Upper lobe of left lung (tissue), 6 donors: Measurements from ENCODE around the gene MEMO1. TPM values are rescaled to one million over a fixed set of nuclear protein-coding genes. Genes with fewer than 3 reads are reported as not detected.
"Not testable (repeated sequence)": the region's sequence is repeated elsewhere in the genome, so short reads cannot be mapped to it uniquely, and the experiment has no call there.

Experiments
- ATAC-seq, 2 donors: fragments of 200-7000 bp; cut with Tn5 transposase; one replicate each; pipeline ENCODE4 v1.9.1; 2022; ENCODE audit warnings: mild to moderate bottlenecking in 2 of 2, moderate library complexity in 2 of 2; ENCODE audit not compliant: low FRiP score in 2 of 2
- DNase-seq, 2 donors: peaks; one replicate each; pipeline ENCODE4 v3.0.0-alpha.2; 2019 to 2020
- H3K27ac ChIP-seq, 4 donors: fragments of 200-600 bp; sonication (generic); one replicate each; pipeline ENCODE4 v1.5.1; 2016 to 2019
- H3K27me3 ChIP-seq, 4 donors: fragments of 200-600 bp; sonication (generic); one replicate each; pipeline ENCODE4 v1.5.1; 2017 to 2019
- H3K36me3 ChIP-seq, 4 donors: fragments of 200-600 bp; sonication (generic); one replicate each; pipeline ENCODE4 v1.5.1; 2016 to 2019
- H3K4me1 ChIP-seq, 4 donors: fragments of 200-600 bp; sonication (generic); one replicate each; pipeline ENCODE4 v1.5.1; 2018 to 2019
- H3K4me3 ChIP-seq, 4 donors: fragments of 200-600 bp; sonication (generic); one replicate each; pipeline ENCODE4 v1.5.1; 2017 to 2019; ENCODE audit warnings: mild to moderate bottlenecking in 2 of 4, moderate library complexity in 1 of 4
- H3K9me3 ChIP-seq, 4 donors: fragments of 200-600 bp; sonication (generic); one replicate each; pipeline ENCODE4 v1.5.1; 2018 to 2019
- CTCF ChIP-seq, 6 experiments: fragments of 450-650 bp in 4 of 6; fragments of 200-600 bp in 2 of 6; sonication (generic) in 2 of 6; IDR thresholded peaks; one replicate each; pipeline ENCODE4 v1.5.1; 2016 to 2019; ENCODE audit warnings: antibody characterized with exemption in 6 of 6
- EP300 ChIP-seq, 4 donors: sonication (generic); formaldehyde crosslinking; IDR thresholded peaks; one replicate each; pipeline ENCODE4 v1.5.1; 2017; ENCODE audit warnings: antibody characterized with exemption in 4 of 4, control low read depth in 2 of 4
- POLR2A ChIP-seq, 4 donors: fragments of 450-650 bp; IDR thresholded peaks; one replicate each; pipeline ENCODE4 v1.5.1; 2016 to 2017; ENCODE audit warnings: antibody characterized with exemption in 4 of 4, mild to moderate bottlenecking in 2 of 4
- POLR2AphosphoS5 ChIP-seq, 2 donors: sonication (generic); formaldehyde crosslinking; IDR thresholded peaks; one replicate each; pipeline ENCODE4 v1.5.1; 2017; ENCODE audit warnings: antibody characterized with exemption in 2 of 2
- WGBS, 2 donors: methylation state at CpG; one replicate each; pipeline ENCODE4 v1.1.5; 2017 to 2018; 5-methylcytosine and 5-hydroxymethylcytosine counted together
- total RNA-seq, 6 donors: library from RNA; depleted of rRNA in 4 of 6; stranded (reverse); fragments of >200 nt in 4 of 6; gene quantifications; one replicate each; pipeline versions ENCODE4 v1.1.0 to v1.2.1, GENCODE V29; 2016 to 2021
- donor health status: DM: no; HTN: no; CAD: no; lungs with moderate emphysema.
- donor health status: DM: no; HTN: yes; CAD: no; lungs with severe emphysema.

Gene MEMO1
- total RNA-seq = 10 to 100 TPM; 12.7 to 32.3 (median 23.6) TPM

- DNase-seq (peak; percentile 95 to 96), ATAC-seq (peak; percentile 93 to 97)
- no peaks in the 10 kb centered on the region for H3K27me3 ChIP-seq
- H3K27ac ChIP-seq = peak within 1 kb of the TSS; percentile 93 to 98 (median 94)
- no peaks in the 10 kb centered on the region for H3K9me3 ChIP-seq
- H3K36me3 ChIP-seq = peaks cover 0 to 11% (median 0%) of the 10 kb centered on the region in 4 donors
- TF ChIP-seq POLR2A (IDR thresholded peaks at IDR 0.05) = peak in 2 of 4 donors; percentile 43 to 77
- peak; percentile 64 to 89 for TF ChIP-seq POLR2AphosphoS5 (IDR thresholded peaks at IDR 0.05)
- TF ChIP-seq EP300 (IDR thresholded peaks at IDR 0.05) = peak in 1 of 4 donors; percentile 47
- peak in 3 of 6 experiments; percentile 10 to 24 (median 19) for TF ChIP-seq CTCF (IDR thresholded peaks at IDR 0.05)
- peaks cover 16 to 24% (median 17%) of the 10 kb centered on the region in 4 donors for H3K4me1 ChIP-seq
- WGBS, 2 donors = 0% methylated on average over 13 of the region's 57 CpGs
- H3K4me3 ChIP-seq = peak within 1 kb of the TSS; percentile 75 to 97 (median 92)
Observed at GRCh38 chr2:32010670-32011484, at the start of gene MEMO1. Gene MEMO1, minus strand, starts transcription at chr2:32011008. Its CDS starts 761 bp downstream, at chr2:32010247.

DNA sequence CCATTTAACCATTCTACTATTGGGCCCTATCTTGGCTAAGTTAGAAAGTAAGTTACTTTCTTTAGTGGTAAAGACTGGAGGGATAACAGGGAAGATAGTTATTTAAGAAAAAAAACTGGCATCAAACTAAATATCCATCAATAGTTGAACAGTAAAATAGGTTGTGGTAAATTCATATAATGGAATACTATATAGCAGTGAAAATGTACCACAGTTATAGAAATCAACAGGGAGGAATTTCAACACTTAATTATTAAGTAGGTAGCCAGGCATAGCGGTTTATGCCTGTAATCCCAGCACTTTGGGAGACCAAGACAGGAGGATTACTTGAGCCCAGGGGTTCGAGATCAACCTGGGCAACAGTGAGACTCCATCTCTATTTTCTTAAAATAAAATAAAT lies 49.5 kb upstream of the MEMO1 start:
- H3K36me3 ChIP-seq = no peaks in the 10 kb centered on the region
- H3K4me1 ChIP-seq = peaks cover 7 to 16% (median 12%) of the 10 kb centered on the region in 4 donors
- no peak overlapping the region for H3K4me3 ChIP-seq
- H3K27ac ChIP-seq = no peak overlapping the region
- no peaks in the 10 kb centered on the region for H3K9me3 ChIP-seq
- H3K27me3 ChIP-seq = no peaks in the 10 kb centered on the region
- 94 to 98% methylated on average over 2 of the region's 2 CpGs for WGBS, 2 donors
- DNase-seq = no peak
- TF ChIP-seq POLR2AphosphoS5 (IDR thresholded peaks at IDR 0.05) (no peak), EP300 (IDR thresholded peaks at IDR 0.05) (no peak), POLR2A (IDR thresholded peaks at IDR 0.05) (no peak), CTCF (IDR thresholded peaks at IDR 0.05) (no peak)
- no peak for ATAC-seq

DNA sequence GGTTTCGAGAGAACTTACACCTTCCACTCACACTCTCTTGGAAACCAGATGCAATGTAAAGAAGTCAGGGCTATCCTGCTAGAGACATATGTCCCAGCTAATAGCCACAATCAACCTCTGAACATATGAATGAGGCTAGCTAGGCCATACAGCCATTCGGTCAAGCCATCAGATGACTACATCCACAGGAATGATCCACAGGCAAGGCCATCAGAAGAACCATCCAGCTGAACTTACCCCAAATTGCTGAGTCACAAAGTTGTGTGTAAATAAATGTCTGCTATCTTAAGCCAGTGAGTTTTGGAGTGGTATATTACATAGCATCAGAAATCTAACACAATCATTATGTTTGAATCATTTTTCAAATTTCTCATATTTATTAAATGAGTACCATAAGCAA lies 47.3 kb upstream of the MEMO1 start:
- no peak for DNase-seq
- H3K27ac ChIP-seq = no peak overlapping the region
- WGBS, 2 donors = 92 to 93% methylated on average over 2 of the region's 2 CpGs
- H3K4me3 ChIP-seq = no peak overlapping the region
- ATAC-seq = no peak
- H3K27me3 ChIP-seq = no peaks in the 10 kb centered on the region
- H3K9me3 ChIP-seq = no peaks in the 10 kb centered on the region
- TF ChIP-seq CTCF (IDR thresholded peaks at IDR 0.05) (no peak), POLR2A (IDR thresholded peaks at IDR 0.05) (no peak), EP300 (IDR thresholded peaks at IDR 0.05) (no peak), POLR2AphosphoS5 (IDR thresholded peaks at IDR 0.05) (no peak)
- peaks cover 0 to 8% (median 3%) of the 10 kb centered on the region in 4 donors for H3K4me1 ChIP-seq
- no peaks in the 10 kb centered on the region for H3K36me3 ChIP-seq

GRCh38 chr2:32054583-32054982 lies 43.8 kb upstream of the MEMO1 start:
- 62 to 72% methylated on average over 3 of the region's 3 CpGs for WGBS, 2 donors
- not testable (repeated sequence) for DNase-seq

DNA sequence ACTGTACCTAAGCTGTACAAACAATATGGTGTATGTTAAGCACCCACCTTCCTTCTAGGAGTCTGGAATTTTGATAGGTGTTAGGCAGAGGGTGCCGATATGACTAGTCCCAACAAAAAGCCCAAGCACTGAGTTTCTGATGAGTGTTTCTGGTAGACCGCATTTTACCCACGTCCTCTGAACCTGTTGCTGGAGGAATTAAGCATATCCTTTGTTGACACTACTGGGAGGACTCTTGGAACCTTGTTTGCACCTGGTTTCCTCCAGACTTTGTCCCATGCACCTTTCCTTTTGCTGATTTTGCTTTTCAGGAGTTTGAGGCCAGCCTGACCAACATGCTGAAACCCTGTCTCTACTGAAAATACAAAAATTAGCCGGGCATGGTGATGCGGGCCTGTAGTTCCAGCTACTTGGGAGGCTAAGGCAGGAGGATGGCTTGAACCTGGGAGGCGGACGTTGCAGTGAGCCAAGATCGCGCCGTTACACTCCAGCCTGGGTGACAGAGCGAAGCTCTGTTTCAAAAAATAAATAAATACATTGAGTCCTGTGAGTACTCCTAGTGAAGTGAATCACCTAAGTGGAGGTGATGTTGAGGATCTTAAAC lies 41.1 kb upstream of the MEMO1 start:
- ATAC-seq = no peak
- TF ChIP-seq POLR2AphosphoS5 (IDR thresholded peaks at IDR 0.05) (no peak), POLR2A (IDR thresholded peaks at IDR 0.05) (no peak), CTCF (IDR thresholded peaks at IDR 0.05) (no peak), EP300 (IDR thresholded peaks at IDR 0.05) (no peak)
- Histone ChIP-seq H3K9me3 (no peaks in the 10 kb centered on the region), H3K4me1 (no peaks in the 10 kb centered on the region), H3K36me3 (no peaks in the 10 kb centered on the region), H3K4me3 (no peak overlapping the region), H3K27ac (no peak overlapping the region), H3K27me3 (no peaks in the 10 kb centered on the region)
- WGBS, 2 donors = 96% methylated on average over 11 of the region's 11 CpGs
- no peak for DNase-seq

More at GRCh38 chr2:32054583-32054982, 43.8 kb upstream of the MEMO1 start:
- H3K9me3 ChIP-seq, H3K4me1 ChIP-seq, H3K36me3 ChIP-seq, ATAC-seq, H3K27me3 ChIP-seq, H3K4me3 ChIP-seq, H3K27ac ChIP-seq: not testable (repeated sequence)
